PC-3 (cell line): ENCODE measurements around the gene CYP11A1. TPM values are rescaled to one million over a fixed set of nuclear protein-coding genes. Genes with fewer than 3 reads are reported as not detected.

Source experiments
- ATAC-seq: fragments of 200-7000 bp; cut with Tn5 transposase; 2 replicates; pipeline ENCODE4 v1.9.1; 2020; ENCODE audit warnings: mild to moderate bottlenecking, moderate library complexity
- Bru-seq: library from RNA; stranded (reverse); fragments of 400-500 nt; gene quantifications from one replicate; lab custom pipeline; 2021; lab: Mats Ljungman, UMichigan
- BruChase-seq, 2 experiments: library from RNA; stranded (reverse); fragments of 400-500 nt; gene quantifications; one replicate each; lab custom pipeline; 2021; lab: Mats Ljungman, UMichigan
- BruUV-seq: library from RNA; stranded (reverse); fragments of 400-500 nt; replicated peaks from 2 replicates; lab custom pipeline; 2021; lab: Mats Ljungman, UMichigan
- CTCF ChIA-PET: fragments of 300-600 bp; sonication (Branson Sonifier 250); formaldehyde crosslinking; loops from one replicate; lab custom pipeline; 2022; ENCODE audit warnings: antibody characterized with exemption; lab: Charles Lee
- POLR2A ChIA-PET: fragments of 300-600 bp; sonication (Branson Sonifier 250); formaldehyde crosslinking; loops from one replicate; lab custom pipeline; 2022; ENCODE audit warnings: antibody characterized with exemption; ENCODE audit not compliant: unreplicated experiment; lab: Charles Lee
- DNase-seq: peaks from one replicate; pipeline ENCODE4 v3.0.0-alpha.2; 2015
- H2AFZ ChIP-seq: fragments of 300-600 bp; sonication (generic); 2 replicates; pipeline ENCODE4 v1.6.0; 2016; ENCODE audit warnings: antibody characterized with exemption, low read length
- H3F3A ChIP-seq: fragments of 300-600 bp; sonication (generic); one replicate; pipeline ENCODE4 v1.6.0; 2017; ENCODE audit warnings: antibody characterized with exemption, low read length, control low read depth, mild to moderate bottlenecking; ENCODE audit not compliant: unreplicated experiment
- H3K27ac ChIP-seq: fragments of 300-600 bp; sonication (generic); 2 replicates; pipeline ENCODE4 v1.5.1; 2016; ENCODE audit warnings: mild to moderate bottlenecking, low read length
- H3K27me3 ChIP-seq: fragments of 300-600 bp; sonication (generic); 2 replicates; pipeline ENCODE4 v1.6.1; 2016; ENCODE audit warnings: low read length, mixed read lengths
- H3K36me3 ChIP-seq: fragments of 300-600 bp; sonication (generic); 2 replicates; pipeline ENCODE4 v1.6.1; 2016; ENCODE audit warnings: low read depth, mixed run types, low read length, mixed read lengths
- H3K4me1 ChIP-seq: fragments of 300-600 bp; sonication (generic); 2 replicates; pipeline ENCODE4 v1.5.1; 2016; ENCODE audit warnings: low read length; ENCODE audit not compliant: insufficient read depth
- H3K4me2 ChIP-seq: fragments of 300-600 bp; sonication (generic); 2 replicates; pipeline ENCODE4 v1.6.0; 2016; ENCODE audit warnings: low read length
- H3K4me3 ChIP-seq: fragments of 300-600 bp; sonication (generic); 2 replicates; pipeline ENCODE4 v1.5.1; 2016; ENCODE audit warnings: mild to moderate bottlenecking, low read length, mixed read lengths
- H3K79me2 ChIP-seq: fragments of 300-600 bp; sonication (generic); 2 replicates; pipeline ENCODE4 v1.6.1; 2017; ENCODE audit warnings: low read length, mixed read lengths
- H3K9ac ChIP-seq: fragments of 300-600 bp; sonication (generic); 2 replicates; pipeline ENCODE4 v1.6.0; 2016; ENCODE audit warnings: mild to moderate bottlenecking, low read length
- H3K9me2 ChIP-seq: fragments of 300-600 bp; sonication (generic); replicated peaks from 2 replicates; pipeline ENCODE4 v1.6.1; 2016; ENCODE audit warnings: mixed run types, low read length, mixed read lengths
- H3K9me3 ChIP-seq: fragments of 300-600 bp; sonication (generic); 2 replicates; pipeline ENCODE4 v1.6.1; 2016; ENCODE audit warnings: low read length, mixed read lengths
- H4K20me1 ChIP-seq: fragments of 300-600 bp; sonication (generic); 2 replicates; pipeline ENCODE4 v1.6.1; 2016; ENCODE audit warnings: low read length, mixed read lengths
- CTCF ChIP-seq: fragments of 300-600 bp; sonication (generic); conservative IDR thresholded peaks from 2 replicates; pipeline ENCODE4 v1.5.1; 2017; ENCODE audit warnings: antibody characterized with exemption, low read depth, mild to moderate bottlenecking, low read length
- EZH2 ChIP-seq: fragments of 300-600 bp; sonication (generic); IDR thresholded peaks from one replicate; pipeline ENCODE4 v1.6.1; 2017; ENCODE audit warnings: antibody characterized with exemption, mild to moderate bottlenecking, low read length; ENCODE audit not compliant: unreplicated experiment
- EZH2phosphoT487 ChIP-seq: fragments of 300-600 bp; sonication (generic); IDR thresholded peaks from 2 replicates; pipeline ENCODE4 v1.6.1; 2018; ENCODE audit warnings: mild to moderate bottlenecking, antibody characterized with exemption, low read length, borderline replicate concordance
- intact Hi-C: fragments of 100-400 bp; cut with micrococcal nuclease; formaldehyde crosslinking; loops from 2 replicates; pipeline ENCODE4 v1.9.0; 2023
- long read RNA-seq: library from polyadenylated mRNA; unstranded; transcript quantifications from one replicate; pipeline ENCODE4 v2.0.0, GENCODE V29; 2021; ENCODE audit not compliant: unreplicated experiment
- total RNA-seq: library from RNA; depleted of rRNA; stranded (reverse); fragments of >200 nt; gene quantifications from 2 replicates; pipeline ENCODE4 v1.2.3, GENCODE V29; 2014; rRNA removed

The CYP11A1 gene
- total RNA-seq (0.18 TPM in 1 of 2 replicates, not detected in the other), Bru-seq, nascent RNA (percentile 14 among the genes with signal in this experiment), BruChase-seq, experiment 1, labeled RNA remaining after a 6-hour chase (percentile 17 among the genes with signal in this experiment), BruChase-seq, experiment 2, labeled RNA remaining after a 2-hour chase (percentile 16 among the genes with signal in this experiment)
- long read RNA-seq, result 0 reads

GRCh38 chr15:74367296-74367854 is at the start of gene CYP11A1:
Gene CYP11A1, minus strand, starts transcription at chr15:74367646. Its CDS starts 61 bp downstream, at chr15:74367585.
- BruUV-seq, result no TSS peak
- Histone ChIP-seq H3K27ac (no peak within 1 kb of the TSS), H3K36me3 (no peaks in the 10 kb centered on the region), H3F3A (no peaks in the 10 kb centered on the region), H3K4me1 (no peaks in the 10 kb centered on the region), H2AFZ (no peak within 1 kb of the TSS), H3K27me3 (peaks cover 11% of the 10 kb centered on the region), H3K9me2 (no peaks in the 10 kb centered on the region), H3K79me2 (no peaks in the 10 kb centered on the region), H3K4me2 (no peak within 1 kb of the TSS), H3K9ac (no peak within 1 kb of the TSS), H3K9me3 (no peaks in the 10 kb centered on the region), H4K20me1 (no peaks in the 10 kb centered on the region), H3K4me3 (no peak within 1 kb of the TSS)
- intact Hi-C loops, result no loop called here
- ChIA-PET CTCF (interaction anchor here (0.6 kb wide), 1 partner anchor 129 kb away, joined by 3 read pairs; no protein-coding TSS in a partner anchor), POLR2A (no interaction called here)
- TF ChIP-seq CTCF (no peak), EZH2phosphoT487 (no peak), EZH2 (no peak)
- no peak for ATAC-seq
- DNase-seq, result no peak

- H3K36me3 ChIP-seq, result peaks cover 65% of the 10 kb centered on the region
- peaks cover 92% of the 10 kb centered on the region for H3K79me2 ChIP-seq
- no peaks in the 10 kb centered on the region for H3F3A ChIP-seq
- no peaks in the 10 kb centered on the region for H3K9me2 ChIP-seq
- ChIA-PET CTCF (interaction anchor here (0.6 kb wide), 1 partner anchor 1084 kb away, joined by 6 read pairs; no protein-coding TSS in a partner anchor), POLR2A (no interaction called here)
- H2AFZ ChIP-seq, result no peak overlapping the region
- peaks cover 46% of the 10 kb centered on the region for H4K20me1 ChIP-seq
- no peaks in the 10 kb centered on the region for H3K9me3 ChIP-seq
- H3K9ac ChIP-seq, result peak overlapping the region; percentile 41
- no peak for TF ChIP-seq EZH2phosphoT487
- no peak for TF ChIP-seq CTCF
- TF ChIP-seq EZH2, result no peak
- peaks cover 83% of the 10 kb centered on the region for H3K4me1 ChIP-seq
- intact Hi-C loops, result no loop called here
- H3K27me3 ChIP-seq, result no peaks in the 10 kb centered on the region
- no peak overlapping the region for H3K4me3 ChIP-seq
- peak; percentile 65 for DNase-seq
- ATAC-seq, result peak; percentile 72
- H3K4me2 ChIP-seq, result no peak overlapping the region
- peak overlapping the region; percentile 79 for H3K27ac ChIP-seq
- BruUV-seq, result no TSS peak
These were observed 49.8 kb upstream of the CYP11A1 start for GRCh38 chr15:74417225-74417624.
